ENCODE data around the gene ZNF423.

Gene ZNF423

GRCh38 chr16:49755313-49755620 lies 100.6 kb downstream of the ZNF423 start:
- DNase-seq (ENCODE audit: low read depth in 1 of 2, low spot score in 1 of 2), result no peak

- no peak for DNase-seq (ENCODE audit: low read depth in 1 of 2, low spot score in 1 of 2)
Measured at GRCh38 chr16:49754495-49755312, 101.2 kb downstream of the ZNF423 start.

GRCh38 chr16:49750341-49751000 lies 105.4 kb downstream of the ZNF423 start:
- no peak for DNase-seq (ENCODE audit: low read depth in 1 of 2, low spot score in 1 of 2)

- no peak for DNase-seq (ENCODE audit: low read depth in 1 of 2, low spot score in 1 of 2)
Measured at GRCh38 chr16:49749816-49750215, 106.1 kb downstream of the ZNF423 start.

GRCh38 chr16:49748322-49748721 lies 107.6 kb downstream of the ZNF423 start:
- DNase-seq (ENCODE audit: low read depth in 1 of 2, low spot score in 1 of 2), result no peak

GRCh38 chr16:49747654-49748053 lies 108.3 kb downstream of the ZNF423 start:
- DNase-seq (ENCODE audit: low read depth in 1 of 2, low spot score in 1 of 2), result no peak

- DNase-seq (ENCODE audit: low read depth in 1 of 2, low spot score in 1 of 2), result no peak
Measured at GRCh38 chr16:49746545-49746944, 109.4 kb downstream of the ZNF423 start.

- no peak for DNase-seq (ENCODE audit: low read depth in 1 of 2, low spot score in 1 of 2)
Measured at GRCh38 chr16:49745311-49745747, 110.6 kb downstream of the ZNF423 start.

- no peak for DNase-seq (ENCODE audit: low read depth in 1 of 2, low spot score in 1 of 2)
Measured at GRCh38 chr16:49744244-49745220, 111.4 kb downstream of the ZNF423 start.

- DNase-seq (ENCODE audit: low read depth in 1 of 2, low spot score in 1 of 2), result no peak
Measured at GRCh38 chr16:49743658-49744057, 112.3 kb downstream of the ZNF423 start.

- DNase-seq (ENCODE audit: low read depth in 1 of 2, low spot score in 1 of 2), result no peak
Measured at GRCh38 chr16:49743203-49743464, 112.8 kb downstream of the ZNF423 start.

- DNase-seq (ENCODE audit: low read depth in 1 of 2, low spot score in 1 of 2), result no peak
Measured at GRCh38 chr16:49742428-49743202, 113.3 kb downstream of the ZNF423 start.

- no peak for DNase-seq (ENCODE audit: low read depth in 1 of 2, low spot score in 1 of 2)
Measured at GRCh38 chr16:49740256-49740655, 115.7 kb downstream of the ZNF423 start.

- no peak for DNase-seq (ENCODE audit: low read depth in 1 of 2, low spot score in 1 of 2)
Measured at GRCh38 chr16:49739381-49739780, 116.5 kb downstream of the ZNF423 start.

- no peak for DNase-seq (ENCODE audit: low read depth in 1 of 2, low spot score in 1 of 2)
Measured at GRCh38 chr16:49738832-49739231, 117.1 kb downstream of the ZNF423 start.

GRCh38 chr16:49738001-49738400 lies 117.9 kb downstream of the ZNF423 start:
- DNase-seq (ENCODE audit: low read depth in 1 of 2, low spot score in 1 of 2), result no peak

- DNase-seq (ENCODE audit: low read depth in 1 of 2, low spot score in 1 of 2), result no peak
Measured at GRCh38 chr16:49737541-49737940, 118.4 kb downstream of the ZNF423 start.

- DNase-seq (ENCODE audit: low read depth in 1 of 2, low spot score in 1 of 2), result no peak
Measured at GRCh38 chr16:49734331-49734730, 121.6 kb downstream of the ZNF423 start.

GRCh38 chr16:49733313-49734009 lies 122.5 kb downstream of the ZNF423 start:
- DNase-seq (ENCODE audit: low read depth in 1 of 2, low spot score in 1 of 2), result no peak

- no peak for DNase-seq (ENCODE audit: low read depth in 1 of 2, low spot score in 1 of 2)
Measured at GRCh38 chr16:49731911-49732310, 124.0 kb downstream of the ZNF423 start.

Data from activated T-helper 1 cell treated with anti-CD3 and anti-CD28 coated beads, Interleukin-2, amount 50 U/mL, for 16 hours (primary cell).